Measurements from ENCODE around the gene PRKG1. TPM values are rescaled to one million over a fixed set of nuclear protein-coding genes. Genes with fewer than 3 reads are reported as not detected.

Gene PRKG1
- total RNA-seq, 1 donor from 2014 or later = 26.4 TPM

- H3K4me1 Mint-ChIP-seq = no peaks in the 10 kb centered on the region
- no peak for DNase-seq (ENCODE audit: low spot score)
- H3K27me3 ChIP-seq = no peaks in the 10 kb centered on the region
- no peaks in the 10 kb centered on the region for H3F3A ChIP-seq (ENCODE audit: low read depth)
- H3K9ac ChIP-seq = no peak overlapping the region
- H3K4me3 ChIP-seq = no peak overlapping the region
- no peaks in the 10 kb centered on the region for H3K36me3 Mint-ChIP-seq
- H3K4me3 Mint-ChIP-seq = no peak overlapping the region
- H3K27ac ChIP-seq = no peak overlapping the region
- TF ChIP-seq CTCF (IDR thresholded peaks at IDR 0.05) (no peak), EZH2 (IDR thresholded peaks at IDR 0.05) (no peak), EZH2phosphoT487 (IDR thresholded peaks at IDR 0.05) (no peak)
- no peaks in the 10 kb centered on the region for H4K20me1 ChIP-seq (ENCODE audit: low read depth)
- H3K9me3 ChIP-seq (ENCODE audit: low read depth) = no peaks in the 10 kb centered on the region
- no peaks in the 10 kb centered on the region for H3K79me2 ChIP-seq (ENCODE audit: low read depth)
- H3K4me2 ChIP-seq = no peak overlapping the region
- no peaks in the 10 kb centered on the region for H3K27me3 Mint-ChIP-seq (ENCODE audit: insufficient read depth, low read depth)
- H3K36me3 ChIP-seq = no peaks in the 10 kb centered on the region
- H2AFZ ChIP-seq (replicated peaks) = no peak overlapping the region
- H3K4me1 ChIP-seq = no peaks in the 10 kb centered on the region
- no peaks in the 10 kb centered on the region for H3K9me3 Mint-ChIP-seq
- no peak overlapping the region for H3K27ac Mint-ChIP-seq
Measured at GRCh38 chr10:51629934-51630639, 555.8 kb downstream of the PRKG1 start.

GRCh38 chr10:51630640-51631005, 556.3 kb downstream of the PRKG1 start:
- H3K4me1 ChIP-seq = no peaks in the 10 kb centered on the region
- H2AFZ ChIP-seq (replicated peaks) = no peak overlapping the region
- Mint-ChIP-seq H3K9me3 (no peaks in the 10 kb centered on the region), H3K27me3 (ENCODE audit: insufficient read depth, low read depth) (no peaks in the 10 kb centered on the region), H3K27ac (no peak overlapping the region), H3K4me3 (no peak overlapping the region), H3K4me1 (no peaks in the 10 kb centered on the region), H3K36me3 (no peaks in the 10 kb centered on the region)
- no peaks in the 10 kb centered on the region for H3K9me3 ChIP-seq (ENCODE audit: low read depth)
- no peak overlapping the region for H3K4me3 ChIP-seq
- H3K9ac ChIP-seq = no peak overlapping the region
- H3K27ac ChIP-seq = no peak overlapping the region
- DNase-seq (ENCODE audit: low spot score) = no peak
- H3K79me2 ChIP-seq (ENCODE audit: low read depth) = no peaks in the 10 kb centered on the region
- no peaks in the 10 kb centered on the region for H3K36me3 ChIP-seq
- no peak overlapping the region for H3K4me2 ChIP-seq
- H3F3A ChIP-seq (ENCODE audit: low read depth) = no peaks in the 10 kb centered on the region
- TF ChIP-seq EZH2phosphoT487 (IDR thresholded peaks at IDR 0.05) = no peak
- no peak for TF ChIP-seq CTCF (IDR thresholded peaks at IDR 0.05)
- no peak for TF ChIP-seq EZH2 (IDR thresholded peaks at IDR 0.05)
- no peaks in the 10 kb centered on the region for H3K27me3 ChIP-seq
- H4K20me1 ChIP-seq (ENCODE audit: low read depth) = no peaks in the 10 kb centered on the region

GRCh38 chr10:51635436-51635835, 561.1 kb downstream of the PRKG1 start:
- H3K9ac ChIP-seq = no peak overlapping the region
- H3K27me3 Mint-ChIP-seq (ENCODE audit: insufficient read depth, low read depth) = no peaks in the 10 kb centered on the region
- H3K27ac Mint-ChIP-seq = no peak overlapping the region
- H3K4me2 ChIP-seq = no peak overlapping the region
- H3K27ac ChIP-seq = no peak overlapping the region
- no peaks in the 10 kb centered on the region for H3K4me1 Mint-ChIP-seq
- H3F3A ChIP-seq (ENCODE audit: low read depth) = no peaks in the 10 kb centered on the region
- H3K79me2 ChIP-seq (ENCODE audit: low read depth) = no peaks in the 10 kb centered on the region
- H4K20me1 ChIP-seq (ENCODE audit: low read depth) = no peaks in the 10 kb centered on the region
- no peak overlapping the region for H3K4me3 Mint-ChIP-seq
- TF ChIP-seq EZH2phosphoT487 (IDR thresholded peaks at IDR 0.05) (no peak), EZH2 (IDR thresholded peaks at IDR 0.05) (no peak), CTCF (IDR thresholded peaks at IDR 0.05) (no peak)
- H3K36me3 ChIP-seq = no peaks in the 10 kb centered on the region
- H2AFZ ChIP-seq (replicated peaks) = no peak overlapping the region
- DNase-seq (ENCODE audit: low spot score) = no peak
- H3K9me3 ChIP-seq (ENCODE audit: low read depth) = no peaks in the 10 kb centered on the region
- no peaks in the 10 kb centered on the region for H3K27me3 ChIP-seq
- no peaks in the 10 kb centered on the region for H3K9me3 Mint-ChIP-seq
- no peaks in the 10 kb centered on the region for H3K36me3 Mint-ChIP-seq
- H3K4me3 ChIP-seq = no peak overlapping the region
- no peaks in the 10 kb centered on the region for H3K4me1 ChIP-seq
